ENCODE results near the gene ATXN7L2. TPM values are rescaled to one million over a fixed set of nuclear protein-coding genes. Genes with fewer than 3 reads are reported as not detected.
A peak's percentile ranks its signal among the peaks of the same experiment; 100 is the strongest.

Gene ATXN7L2
- total RNA-seq, 1 donor from 2014 or later = 4.9 TPM

DNA sequence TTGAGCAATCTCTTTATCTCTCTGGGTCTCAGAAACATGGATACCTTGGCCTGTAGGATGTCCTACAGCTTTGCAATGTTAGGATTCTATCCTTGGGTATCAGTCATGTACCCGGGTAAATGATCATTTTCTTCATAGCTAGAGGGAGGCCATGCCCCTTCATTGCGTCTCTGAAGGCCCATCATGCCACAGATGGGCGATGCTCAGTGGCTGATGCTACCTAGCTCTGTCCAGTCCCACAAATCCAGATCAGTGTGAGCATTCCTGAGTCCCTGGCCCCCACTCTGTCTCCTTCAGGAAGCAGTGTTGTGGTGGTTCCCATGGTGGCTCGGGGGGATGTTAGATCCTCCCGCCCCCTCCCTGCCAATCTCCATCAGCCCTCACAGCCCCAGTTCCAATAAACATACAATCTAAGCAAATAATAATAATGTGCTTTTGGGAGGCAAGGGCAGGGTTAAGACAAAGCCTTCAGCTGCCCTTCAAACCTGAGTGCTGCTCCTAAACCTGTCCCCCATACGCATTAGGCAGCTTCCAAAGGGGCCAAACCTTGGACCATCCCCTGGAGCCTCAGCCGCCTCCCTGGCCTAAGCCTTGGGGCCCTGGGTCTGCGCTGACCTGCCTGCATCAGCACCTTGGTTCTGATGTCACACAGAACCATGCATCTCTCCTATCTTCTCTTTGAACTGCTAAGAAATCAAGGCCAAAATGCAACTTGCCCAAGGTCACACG is 55.3 kb downstream of the ATXN7L2 start:
- Histone ChIP-seq H3K27me3 (no peaks in the 10 kb centered on the region), H3K27ac (no peak overlapping the region), H3K9me3 (no peaks in the 10 kb centered on the region), H3K4me3 (no peak overlapping the region), H3K4me1 (no peaks in the 10 kb centered on the region), H3K36me3 (no peaks in the 10 kb centered on the region)
- TF ChIP-seq CTCF (IDR thresholded peaks at IDR 0.05) = no peak
- no peak for TF ChIP-seq POLR2AphosphoS5 (IDR thresholded peaks at IDR 0.05; ENCODE audit: insufficient read depth in 1 of 2, low read depth in 1 of 2)
- TF ChIP-seq POLR2A (IDR thresholded peaks at IDR 0.05) = no peak
- DNase-seq (ENCODE audit: extremely low spot score in 2 of 2) = peak in 1 of 2 donors; percentile 67
- intact Hi-C loops (cut with DNase I) = loop anchor here (10.0 kb wide), 1 partner anchor 114 kb away; the partner anchor contains the start of gene PSMA5

- Histone ChIP-seq H3K27me3 (no peaks in the 10 kb centered on the region), H3K9me3 (no peaks in the 10 kb centered on the region), H3K4me1 (no peaks in the 10 kb centered on the region), H3K36me3 (no peaks in the 10 kb centered on the region), H3K4me3 (no peak within 1 kb of the TSS), H3K27ac (no peak within 1 kb of the TSS)
- no peak for DNase-seq (ENCODE audit: extremely low spot score in 2 of 2)
- no peak for TF ChIP-seq POLR2AphosphoS5 (IDR thresholded peaks at IDR 0.05; ENCODE audit: insufficient read depth in 1 of 2, low read depth in 1 of 2)
- no peak for TF ChIP-seq CTCF (IDR thresholded peaks at IDR 0.05)
- TF ChIP-seq POLR2A (IDR thresholded peaks at IDR 0.05) = no peak
- intact Hi-C loops (cut with DNase I) = loop anchor here (10.0 kb wide), 2 partner anchors 85 to 115 kb away; partner anchors contain the start of gene PSMA5
Observed at GRCh38 chr1:109539676-109540075, 56.0 kb downstream of the ATXN7L2 start, which contains the start of gene GPR61. Gene GPR61, plus strand, starts transcription at chr1:109539872. Its CDS starts 3,151 bp downstream, at chr1:109543023.

DNA sequence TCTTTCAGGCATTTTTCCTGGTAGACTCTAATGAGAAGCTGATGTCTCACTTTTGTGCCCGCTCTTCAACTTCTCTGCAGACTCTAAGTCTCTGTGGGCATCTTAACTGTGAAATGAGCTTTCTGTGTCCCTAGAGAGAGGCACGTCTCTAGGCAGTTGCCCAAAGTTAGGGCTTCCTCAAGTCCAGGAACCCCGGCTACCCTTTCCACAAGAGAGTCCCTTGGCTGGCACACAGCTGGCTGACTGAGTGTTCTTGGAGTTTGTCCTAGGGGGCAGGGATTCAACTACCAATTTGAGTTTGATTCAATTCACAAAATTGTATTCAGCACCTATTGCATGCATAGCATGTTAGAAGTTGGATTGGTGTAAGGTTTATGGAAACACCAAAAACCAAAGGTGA is 57.4 kb downstream of the ATXN7L2 start:
- H3K9me3 ChIP-seq = no peaks in the 10 kb centered on the region
- no peak for DNase-seq (ENCODE audit: extremely low spot score in 2 of 2)
- TF ChIP-seq POLR2AphosphoS5 (IDR thresholded peaks at IDR 0.05; ENCODE audit: insufficient read depth in 1 of 2, low read depth in 1 of 2) (no peak), POLR2A (IDR thresholded peaks at IDR 0.05) (no peak), CTCF (IDR thresholded peaks at IDR 0.05) (no peak)
- H3K36me3 ChIP-seq = no peaks in the 10 kb centered on the region
- no peaks in the 10 kb centered on the region for H3K27me3 ChIP-seq
- no peak overlapping the region for H3K4me3 ChIP-seq
- intact Hi-C loops (cut with DNase I) = loop anchor here (10.0 kb wide), 1 partner anchor 84 kb away; no protein-coding TSS in a partner anchor
- no peaks in the 10 kb centered on the region for H3K4me1 ChIP-seq
- H3K27ac ChIP-seq = no peak overlapping the region

Other genes starting within 250 kb of the ATXN7L2 start
- 38.5 TPM for gene CELSR2, start 234.4 kb upstream of the ATXN7L2 start, total RNA-seq
- 5.4 TPM for gene PSRC1, start 200.8 kb upstream of the ATXN7L2 start, total RNA-seq
- not detected for gene MYBPHL, start 176.9 kb upstream of the ATXN7L2 start, total RNA-seq
- 30.7 TPM for gene SORT1, start 86.0 kb upstream of the ATXN7L2 start, total RNA-seq
- 23.1 TPM for gene PSMA5, start 57.5 kb upstream of the ATXN7L2 start, total RNA-seq
- gene SYPL2, start 17.4 kb upstream of the ATXN7L2 start, total RNA-seq = 1.5 TPM
- gene CYB561D1, start 10.2 kb downstream of the ATXN7L2 start, total RNA-seq = 8.3 TPM
- gene AMIGO1, start 25.8 kb downstream of the ATXN7L2 start, total RNA-seq = 6.4 TPM
- gene GPR61, start 56.0 kb downstream of the ATXN7L2 start, total RNA-seq = not detected
- 4.9 TPM for gene GNAI3, start 64.7 kb downstream of the ATXN7L2 start, total RNA-seq
- gene GNAT2, start 135.7 kb downstream of the ATXN7L2 start, total RNA-seq = not detected
- gene AMPD2, start 135.9 kb downstream of the ATXN7L2 start, total RNA-seq = 38.5 TPM
- gene GSTM4, start 172.2 kb downstream of the ATXN7L2 start, total RNA-seq = 36.1 TPM
- 130 TPM for gene GSTM2, start 184.2 kb downstream of the ATXN7L2 start, total RNA-seq
- gene GSTM1, start 203.9 kb downstream of the ATXN7L2 start, total RNA-seq = 156 TPM
- 21.1 TPM for gene GSTM5, start 228.3 kb downstream of the ATXN7L2 start, total RNA-seq